SK-N-MC (cell line): Measurements from ENCODE around the gene ABHD2.

Experiments
- DNase-seq: peaks from one replicate; pipeline ENCODE4 v3.0.0-alpha.2; 2011; ENCODE audit warnings: low read depth, low spot score
- H3K27ac ChIP-seq: fragments of 200-600 bp; sonication (generic); 2 replicates; pipeline ENCODE4 v1.5.1; 2016; ENCODE audit warnings: mixed run types
- H3K36me3 ChIP-seq: fragments of 200-600 bp; sonication (generic); 2 replicates; pipeline ENCODE4 v1.6.1; 2017; ENCODE audit warnings: antibody characterized with exemption, low read length, mixed read lengths; ENCODE audit not compliant: insufficient read depth
- H3K4me3 ChIP-seq: fragments of 200-600 bp; sonication (generic); 2 replicates; pipeline ENCODE4 v1.5.1; 2016
- H3K9ac ChIP-seq: fragments of 200-600 bp; sonication (generic); 2 replicates; pipeline ENCODE4 v1.8.0; 2017; ENCODE audit warnings: mixed run types, mixed read lengths; ENCODE audit not compliant: insufficient read length
- H3K9me3 ChIP-seq: fragments of 200-600 bp; sonication (generic); 2 replicates; pipeline ENCODE4 v1.6.1; 2017; ENCODE audit warnings: low read depth, mild to moderate bottlenecking, antibody characterized with exemption, low read length, moderate library complexity, mixed read lengths
- EZH2 ChIP-seq: fragments of 200-600 bp; sonication (generic); IDR thresholded peaks from one replicate; pipeline ENCODE4 v1.6.1; 2017; ENCODE audit warnings: antibody characterized with exemption
- FOXP2 ChIP-seq: optimal IDR thresholded peaks from 2 replicates; pipeline ENCODE3; 2011; ENCODE audit warnings: mild to moderate bottlenecking, moderate library complexity; ENCODE audit not compliant: insufficient read depth; ENCODE audit errors: extremely low read length, control extremely low read depth
- POLR2AphosphoS5 ChIP-seq: IDR thresholded peaks from 2 replicates; pipeline ENCODE4 v1.6.1; 2012; ENCODE audit warnings: mild to moderate bottlenecking, low read depth, low read length, borderline replicate concordance

Gene ABHD2

GRCh38 chr15:89201465-89202005 lies 113.3 kb downstream of the ABHD2 start:
- H3K9me3 ChIP-seq: no peaks in the 10 kb centered on the region
- H3K4me3 ChIP-seq: no peak overlapping the region
- no peaks in the 10 kb centered on the region for H3K36me3 ChIP-seq
- no peak overlapping the region for H3K9ac ChIP-seq
- DNase-seq: no peak
- H3K27ac ChIP-seq: no peak overlapping the region
- no peak for TF ChIP-seq EZH2
- TF ChIP-seq FOXP2: no peak
- no peak for TF ChIP-seq POLR2AphosphoS5

GRCh38 chr15:89203705-89204273 lies 115.5 kb downstream of the ABHD2 start:
- Histone ChIP-seq H3K4me3 (no peak overlapping the region), H3K27ac (no peak overlapping the region), H3K36me3 (no peaks in the 10 kb centered on the region), H3K9ac (no peak overlapping the region), H3K9me3 (no peaks in the 10 kb centered on the region)
- TF ChIP-seq FOXP2 (no peak), POLR2AphosphoS5 (no peak), EZH2 (no peak)
- DNase-seq: no peak

GRCh38 chr15:89205991-89206585 lies 117.8 kb downstream of the ABHD2 start:
- Histone ChIP-seq H3K9ac (no peak overlapping the region), H3K9me3 (no peaks in the 10 kb centered on the region), H3K27ac (no peak overlapping the region), H3K4me3 (no peak overlapping the region), H3K36me3 (no peaks in the 10 kb centered on the region)
- TF ChIP-seq EZH2 (no peak), FOXP2 (no peak), POLR2AphosphoS5 (no peak)
- no peak for DNase-seq

- peak overlapping the region; percentile 58 for H3K4me3 ChIP-seq
Measured at GRCh38 chr15:89206908-89207331, 118.7 kb downstream of the ABHD2 start.

GRCh38 chr15:89208256-89208655 lies 120.0 kb downstream of the ABHD2 start:
- no peak overlapping the region for H3K27ac ChIP-seq
- DNase-seq: no peak
- no peaks in the 10 kb centered on the region for H3K9me3 ChIP-seq
- no peak overlapping the region for H3K9ac ChIP-seq
- TF ChIP-seq POLR2AphosphoS5 (no peak), FOXP2 (no peak), EZH2 (no peak)
- H3K36me3 ChIP-seq: no peaks in the 10 kb centered on the region
- no peak overlapping the region for H3K4me3 ChIP-seq

More at GRCh38 chr15:89206908-89207331, 118.7 kb downstream of the ABHD2 start:
- Histone ChIP-seq H3K27ac (no peak overlapping the region), H3K36me3 (no peaks in the 10 kb centered on the region), H3K9ac (no peak overlapping the region), H3K9me3 (no peaks in the 10 kb centered on the region)
- no peak for DNase-seq
- no peak for TF ChIP-seq EZH2
- no peak for TF ChIP-seq POLR2AphosphoS5
- TF ChIP-seq FOXP2: no peak

- H3K27ac ChIP-seq: no peak overlapping the region
- no peaks in the 10 kb centered on the region for H3K9me3 ChIP-seq
- no peak for TF ChIP-seq FOXP2
- no peak for TF ChIP-seq POLR2AphosphoS5
- no peak for TF ChIP-seq EZH2
- H3K9ac ChIP-seq: no peak overlapping the region
- no peaks in the 10 kb centered on the region for H3K36me3 ChIP-seq
- no peak for DNase-seq
- H3K4me3 ChIP-seq: no peak overlapping the region
Measured at GRCh38 chr15:89209057-89209456, 120.8 kb downstream of the ABHD2 start.

- Histone ChIP-seq H3K9ac (no peak overlapping the region), H3K4me3 (no peak overlapping the region), H3K36me3 (no peaks in the 10 kb centered on the region), H3K9me3 (no peaks in the 10 kb centered on the region), H3K27ac (no peak overlapping the region)
- DNase-seq: no peak
- TF ChIP-seq FOXP2 (no peak), POLR2AphosphoS5 (no peak), EZH2 (no peak)
Measured at GRCh38 chr15:89211678-89212170, 123.5 kb downstream of the ABHD2 start.

- DNase-seq: no peak
- H3K36me3 ChIP-seq: no peaks in the 10 kb centered on the region
- no peak overlapping the region for H3K9ac ChIP-seq
- H3K9me3 ChIP-seq: no peaks in the 10 kb centered on the region
- no peak for TF ChIP-seq EZH2
- no peak for TF ChIP-seq FOXP2
- no peak for TF ChIP-seq POLR2AphosphoS5
- H3K27ac ChIP-seq: no peak overlapping the region
- H3K4me3 ChIP-seq: no peak overlapping the region
Measured at GRCh38 chr15:89215627-89216026, 127.4 kb downstream of the ABHD2 start.
